GM21381 (cell line): Measurements from ENCODE around the gene ROR2.

Source experiments
- ATAC-seq: cut with Tn5 transposase; IDR thresholded peaks from one replicate; pipeline ENCODE4 v1.9.1; 2021; ENCODE audit warnings: mild to moderate bottlenecking, moderate library complexity; ENCODE audit not compliant: unreplicated experiment

ROR2 gene

GRCh38 chr9:91603932-91604331 lies 346.1 kb downstream of the ROR2 start:
- ATAC-seq, result no peak

GRCh38 chr9:91599564-91599963 lies 350.5 kb downstream of the ROR2 start:
- no peak for ATAC-seq

DNA sequence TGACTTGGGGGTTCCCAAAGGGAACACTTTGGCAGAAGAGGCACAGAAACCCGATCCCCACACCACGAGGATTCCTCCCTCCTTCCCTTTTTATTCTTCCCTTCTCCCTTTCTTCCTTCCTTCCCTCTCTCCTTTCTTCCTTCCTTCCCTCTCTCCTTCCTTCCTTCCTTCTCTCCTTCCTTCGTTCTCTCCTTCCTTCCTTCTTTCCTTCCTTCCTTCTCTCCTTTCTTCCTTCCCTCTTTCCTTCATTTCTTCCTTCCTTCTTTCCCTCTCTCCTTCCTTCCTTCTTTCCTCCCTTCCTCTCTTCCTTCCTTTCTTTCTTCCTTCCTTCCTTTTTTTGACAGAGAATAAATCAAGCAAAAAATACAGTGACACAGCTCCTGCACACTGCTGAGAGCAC lies 358.4 kb downstream of the ROR2 start:
- ATAC-seq, result no peak

DNA sequence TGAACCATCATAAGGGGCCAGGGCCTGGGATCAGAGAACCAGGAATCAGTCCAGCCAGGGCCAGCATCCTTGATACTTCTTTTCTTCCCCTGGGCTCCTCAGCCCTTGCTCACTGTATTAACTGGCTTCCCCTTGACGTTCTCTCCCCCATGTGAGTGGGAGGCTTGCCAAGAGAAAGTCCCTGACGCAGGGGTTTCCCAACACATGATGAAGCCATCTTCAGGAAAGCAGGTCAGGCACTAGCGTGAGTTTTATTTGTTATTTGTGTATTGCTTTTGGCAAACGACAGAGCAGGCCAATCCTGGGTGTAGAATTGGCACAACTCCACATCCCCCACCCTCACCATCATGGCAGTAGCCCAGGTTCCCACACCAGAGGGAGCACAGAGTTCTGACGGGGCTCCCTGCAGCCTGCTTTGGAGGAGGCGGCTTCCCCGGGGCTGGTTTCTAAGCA lies 360.9 kb downstream of the ROR2 start:
- ATAC-seq, result no peak

DNA sequence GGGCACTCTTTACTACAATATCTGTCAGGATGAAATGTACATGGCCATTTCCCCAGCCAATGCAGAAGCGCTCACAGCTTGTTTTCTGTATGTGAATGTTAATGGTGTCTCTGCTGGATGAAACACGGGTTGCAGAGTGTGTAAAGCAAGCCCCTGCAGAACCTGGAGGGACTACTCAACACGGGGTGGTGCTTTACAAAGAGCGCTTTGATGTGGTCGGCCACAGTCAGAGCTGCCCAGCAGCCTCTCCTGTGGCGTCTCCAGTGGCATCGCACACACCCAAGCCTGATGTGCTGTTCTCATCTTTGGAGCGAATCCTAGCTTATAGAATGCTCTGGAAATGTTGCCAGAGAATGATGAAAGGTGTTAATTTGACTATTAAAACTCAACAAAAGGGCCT lies 363.7 kb downstream of the ROR2 start:
- ATAC-seq, result no peak

DNA sequence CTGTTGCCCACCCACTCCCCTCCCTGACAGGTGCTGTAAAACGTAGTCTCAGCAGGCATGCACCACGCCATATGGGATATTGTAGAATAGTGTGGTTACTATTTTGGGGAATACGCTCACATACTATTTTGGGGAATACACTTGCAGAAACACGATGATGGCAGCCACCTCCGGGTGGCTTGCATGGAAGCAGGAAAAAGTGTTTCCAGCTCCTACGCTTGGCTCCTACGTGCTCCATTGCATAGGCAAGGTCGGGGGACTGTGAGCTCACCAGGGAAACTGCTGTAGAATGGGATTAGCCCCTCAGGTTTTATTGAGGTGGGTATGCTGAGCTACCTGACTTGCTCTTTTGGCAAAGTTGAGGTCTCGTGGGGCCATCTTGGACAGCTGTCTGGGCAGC lies 366.1 kb downstream of the ROR2 start:
- ATAC-seq, result no peak

DNA sequence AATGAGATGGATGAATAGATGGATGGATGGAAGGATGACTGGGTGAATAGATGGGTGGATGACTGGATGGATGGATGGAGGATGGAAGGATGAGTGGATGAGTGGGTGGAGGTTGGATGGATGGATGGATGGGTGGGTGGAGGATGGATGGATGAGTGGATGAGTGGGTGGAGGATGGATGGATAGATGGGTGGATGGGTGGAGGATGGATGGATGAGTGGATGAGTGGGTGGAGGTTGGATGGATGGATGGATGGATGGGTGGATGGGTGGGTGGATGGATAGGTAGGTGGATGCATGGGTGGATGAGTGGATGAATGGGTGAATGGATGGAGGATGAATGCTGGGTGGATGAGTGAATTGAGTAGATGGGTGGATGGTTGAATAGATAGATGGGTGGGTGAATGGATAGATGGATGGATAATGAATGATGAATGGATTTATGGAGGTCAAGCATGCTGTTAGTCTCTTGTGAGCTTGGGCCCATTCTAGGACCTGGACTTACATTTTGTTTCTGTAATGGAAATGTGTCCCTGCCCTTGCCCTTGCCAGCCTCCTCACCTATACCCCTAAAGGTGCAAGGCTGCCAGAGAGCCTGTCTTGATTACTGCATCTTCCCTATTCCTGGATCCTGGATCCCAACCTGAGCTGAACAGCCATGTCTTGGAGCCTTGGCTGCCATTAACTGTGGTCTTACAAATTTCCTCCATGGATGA lies 366.7 kb downstream of the ROR2 start:
- ATAC-seq, result no peak

DNA sequence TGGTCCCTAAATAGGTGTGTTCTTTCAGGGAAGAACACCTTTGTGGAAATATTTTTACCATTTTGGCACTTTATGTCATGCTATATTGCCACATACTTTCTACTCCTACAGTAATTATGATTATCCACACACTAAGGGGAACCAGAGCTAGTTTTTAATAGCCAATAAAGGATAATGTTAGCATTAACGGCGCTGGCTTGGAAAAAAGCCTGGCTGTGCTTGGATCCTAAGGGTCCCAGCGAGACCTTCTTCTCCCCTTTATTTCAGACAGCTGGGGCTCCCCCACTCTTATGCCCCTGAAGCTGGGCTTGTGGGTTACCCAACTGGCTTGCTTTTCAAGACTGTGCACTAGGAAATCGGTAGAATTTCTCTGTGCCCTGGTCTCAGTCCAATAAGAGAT lies 367.8 kb downstream of the ROR2 start:
- no peak for ATAC-seq

DNA sequence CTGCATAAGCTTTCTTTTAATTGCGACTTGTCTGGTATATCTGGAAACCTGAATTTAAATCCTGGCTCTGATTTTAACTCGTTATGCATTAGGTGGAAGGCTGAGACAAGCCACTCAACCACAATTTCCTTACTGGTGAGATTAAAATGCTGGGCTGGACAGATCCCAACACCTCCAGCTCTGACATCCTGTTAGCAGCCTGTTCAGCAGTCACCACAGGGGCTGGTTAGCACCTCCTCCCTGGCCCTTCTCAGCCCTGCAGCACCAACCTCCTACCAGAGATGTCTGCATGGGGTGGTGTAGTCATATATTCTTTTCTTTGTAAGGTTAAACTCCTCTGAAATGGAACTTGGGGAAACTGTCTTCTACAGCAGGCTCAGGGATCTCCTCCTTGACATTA lies 369.9 kb downstream of the ROR2 start:
- ATAC-seq, result no peak

DNA sequence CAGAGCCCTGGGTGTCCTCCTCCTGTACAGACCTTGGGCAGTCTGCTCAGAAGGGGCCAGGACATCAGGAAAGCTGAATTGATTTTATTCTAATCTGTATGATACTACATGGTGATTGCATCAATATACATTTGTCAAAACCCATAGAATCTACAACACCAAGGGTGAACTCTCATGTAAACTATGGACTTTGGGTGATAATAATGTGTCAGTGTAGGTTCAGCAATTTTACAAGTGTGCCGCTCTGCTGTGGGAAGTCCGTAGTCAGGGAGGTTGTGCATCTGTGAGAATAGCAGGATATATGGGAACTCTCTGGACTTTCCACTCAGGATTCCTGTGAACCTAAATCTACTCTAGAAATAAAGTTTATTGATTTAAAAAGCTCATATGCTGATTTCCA lies 371.1 kb downstream of the ROR2 start:
- no peak for ATAC-seq

DNA sequence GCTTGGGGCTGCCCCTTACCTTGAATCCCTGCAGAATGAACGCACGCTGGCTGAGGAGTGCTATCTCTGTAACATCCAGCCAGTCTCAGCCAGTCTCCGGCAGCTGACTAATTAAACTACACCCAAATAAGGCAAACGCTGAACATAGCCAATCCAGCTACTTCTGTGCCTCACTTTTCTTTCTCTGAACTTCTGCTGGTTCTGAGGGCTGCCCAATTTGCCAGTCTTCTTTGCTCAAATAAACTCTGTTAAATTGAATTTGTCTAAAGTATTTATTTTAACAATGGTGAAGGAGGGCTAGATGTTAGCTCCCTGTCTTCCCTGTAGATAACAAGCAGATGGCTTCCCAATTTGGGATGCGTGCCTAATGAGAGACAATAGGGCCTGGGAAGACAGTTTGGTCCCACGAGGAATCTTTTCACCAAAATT lies 372.4 kb downstream of the ROR2 start:
- ATAC-seq, result no peak

DNA sequence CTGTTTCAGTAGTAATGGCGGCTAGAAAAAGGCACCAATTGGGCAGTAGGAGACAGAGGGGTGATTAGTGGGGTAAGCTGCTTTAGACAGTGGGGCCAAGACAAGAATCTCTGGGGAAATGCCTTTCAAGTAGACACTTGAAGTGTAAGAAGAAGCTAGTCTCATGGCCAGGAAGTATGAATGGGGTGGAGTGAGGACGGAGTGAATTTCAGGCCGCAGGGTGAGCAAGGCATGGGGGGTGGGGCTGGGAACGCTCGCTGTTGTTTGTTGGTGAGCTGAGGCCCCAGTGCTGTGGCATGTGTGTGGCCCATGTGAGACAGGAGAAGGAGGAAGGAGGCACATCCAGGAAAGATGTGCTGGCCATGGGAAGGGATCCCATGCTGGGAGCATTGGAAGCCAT lies 377.2 kb downstream of the ROR2 start:
- ATAC-seq, result no peak

DNA sequence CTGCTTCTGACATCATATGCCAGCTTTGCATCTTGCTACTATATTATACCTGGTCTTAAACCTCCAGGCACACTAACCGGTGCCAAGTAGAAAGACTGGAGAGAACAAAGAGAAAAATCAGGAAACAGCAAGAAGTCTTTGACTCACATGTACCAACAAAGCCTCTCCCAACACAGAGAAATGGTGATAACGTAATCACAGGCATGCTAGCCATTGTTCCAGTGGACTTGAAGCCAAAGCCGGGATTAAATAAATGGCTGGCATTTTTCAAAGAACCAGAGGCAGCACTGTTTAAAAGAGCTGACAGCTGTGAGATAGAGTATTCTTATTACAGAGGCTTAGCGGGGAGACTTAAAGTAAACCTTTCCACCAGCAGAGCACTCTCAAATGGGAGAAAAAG lies 378.0 kb downstream of the ROR2 start:
- no peak for ATAC-seq

- ATAC-seq, result no peak
Measured at GRCh38 chr9:91571036-91571435, 379.0 kb downstream of the ROR2 start.

GRCh38 chr9:91567642-91568274 lies 382.3 kb downstream of the ROR2 start:
- ATAC-seq, result no peak

GRCh38 chr9:91564081-91564670 lies 385.9 kb downstream of the ROR2 start:
- ATAC-seq, result no peak

GRCh38 chr9:91562416-91562815 lies 387.6 kb downstream of the ROR2 start:
- no peak for ATAC-seq

- ATAC-seq, result no peak
Measured at GRCh38 chr9:91560301-91560700, 389.7 kb downstream of the ROR2 start.

GRCh38 chr9:91558879-91559278 lies 391.1 kb downstream of the ROR2 start:
- no peak for ATAC-seq

DNA sequence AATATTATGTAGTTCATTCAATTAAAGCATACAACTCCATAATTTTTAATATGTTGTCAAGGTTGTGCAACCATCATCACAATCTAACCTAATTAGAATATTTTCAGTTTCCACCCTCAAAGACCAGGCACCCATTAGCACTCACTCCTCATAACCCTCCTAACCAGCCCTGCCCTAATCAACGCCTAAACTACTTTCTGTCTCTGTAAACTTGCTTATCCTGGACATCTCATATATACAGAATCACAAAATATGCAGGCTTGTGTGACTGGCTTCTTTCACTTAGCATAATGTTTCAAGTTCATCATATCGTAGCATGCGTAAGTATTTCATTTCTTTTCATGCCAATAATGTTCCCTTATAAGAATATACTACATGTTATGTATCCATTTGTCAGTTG lies 391.6 kb downstream of the ROR2 start:
- ATAC-seq, result no peak

DNA sequence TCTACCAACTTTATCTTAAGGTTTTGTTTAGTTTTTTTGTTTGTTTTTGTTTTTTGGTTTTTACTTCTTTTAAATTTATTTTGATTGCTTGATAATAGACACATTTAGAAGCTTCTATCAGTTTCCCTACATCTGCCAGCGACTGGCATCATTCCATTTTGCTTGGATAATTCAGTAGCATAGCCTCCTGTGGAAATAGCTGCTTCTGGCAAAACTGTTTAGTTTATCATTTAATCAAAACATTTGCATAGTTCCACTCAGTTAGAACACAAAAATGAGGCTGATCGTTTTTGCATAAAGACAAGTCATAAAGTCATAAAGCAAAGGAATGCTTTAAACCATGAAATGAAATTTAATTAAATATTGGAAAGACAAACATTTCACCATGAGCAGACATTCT lies 392.7 kb downstream of the ROR2 start:
- no peak for ATAC-seq

- no peak for ATAC-seq
Measured at GRCh38 chr9:91555132-91555531, 394.9 kb downstream of the ROR2 start.
